Esophagus squamous epithelium (tissue), 4 donors: ENCODE results near the gene FANCE.

Experiments
- POLR2A ChIP-seq, 4 donors: fragments of 450-650 bp; IDR thresholded peaks; one replicate each; pipeline ENCODE4 v1.6.1; 2017; ENCODE audit warnings: antibody characterized with exemption in 4 of 4, mild to moderate bottlenecking in 4 of 4, moderate library complexity in 3 of 4
- TF ChIP-seq, protein P1 (sequence below), 6 experiments: fragments of 450-650 bp in 4 of 6; fragments of 200-600 bp in 2 of 6; sonication (generic) in 2 of 6; IDR thresholded peaks; one replicate each; pipeline ENCODE4 v1.5.1; 2016 to 2019; ENCODE audit warnings: antibody characterized with exemption in 6 of 6, mild to moderate bottlenecking in 4 of 6, moderate library complexity in 4 of 6

DNA sequence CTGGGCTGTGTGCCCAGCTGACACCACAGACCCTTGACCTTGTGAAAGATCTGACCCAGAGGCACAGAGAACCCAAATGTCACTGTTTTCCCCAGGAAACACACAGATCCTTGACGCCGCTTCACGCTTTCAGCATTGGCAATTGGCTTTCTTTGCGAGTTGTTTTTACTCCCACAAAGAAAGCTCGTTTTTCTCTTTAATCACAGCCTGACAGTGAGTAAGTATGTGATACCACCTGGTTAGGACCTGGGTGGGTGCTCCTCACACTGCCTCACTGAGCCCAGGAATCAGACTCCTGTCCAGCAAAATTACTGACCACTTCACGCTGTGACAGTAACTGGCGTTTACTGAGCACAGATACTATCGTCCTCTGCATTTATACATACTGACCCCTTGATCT is 29.1 kb downstream of the FANCE start:
- TF ChIP-seq, protein P1, sequence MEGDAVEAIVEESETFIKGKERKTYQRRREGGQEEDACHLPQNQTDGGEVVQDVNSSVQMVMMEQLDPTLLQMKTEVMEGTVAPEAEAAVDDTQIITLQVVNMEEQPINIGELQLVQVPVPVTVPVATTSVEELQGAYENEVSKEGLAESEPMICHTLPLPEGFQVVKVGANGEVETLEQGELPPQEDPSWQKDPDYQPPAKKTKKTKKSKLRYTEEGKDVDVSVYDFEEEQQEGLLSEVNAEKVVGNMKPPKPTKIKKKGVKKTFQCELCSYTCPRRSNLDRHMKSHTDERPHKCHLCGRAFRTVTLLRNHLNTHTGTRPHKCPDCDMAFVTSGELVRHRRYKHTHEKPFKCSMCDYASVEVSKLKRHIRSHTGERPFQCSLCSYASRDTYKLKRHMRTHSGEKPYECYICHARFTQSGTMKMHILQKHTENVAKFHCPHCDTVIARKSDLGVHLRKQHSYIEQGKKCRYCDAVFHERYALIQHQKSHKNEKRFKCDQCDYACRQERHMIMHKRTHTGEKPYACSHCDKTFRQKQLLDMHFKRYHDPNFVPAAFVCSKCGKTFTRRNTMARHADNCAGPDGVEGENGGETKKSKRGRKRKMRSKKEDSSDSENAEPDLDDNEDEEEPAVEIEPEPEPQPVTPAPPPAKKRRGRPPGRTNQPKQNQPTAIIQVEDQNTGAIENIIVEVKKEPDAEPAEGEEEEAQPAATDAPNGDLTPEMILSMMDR (IDR thresholded peaks at IDR 0.05) = no peak
- no peak for TF ChIP-seq POLR2A (IDR thresholded peaks at IDR 0.05)
